IPS-11a (cell line): Measurements from ENCODE around the gene TBX15.

Source experiments
- H3K4me3 ChIP-seq: one replicate; pipeline ENCODE4 v1.5.1; 2013; ENCODE audit warnings: low read depth, low read length, control low read depth

TBX15 gene

GRCh38 chr1:118988186-118989005 is at the start of gene TBX15:
Gene TBX15 (minus strand): TSS chr1:118988343. CDS start chr1:118987795, 548 bp downstream.
- peak within 1 kb of the TSS; percentile 20 for H3K4me3 ChIP-seq

- no peak overlapping the region for H3K4me3 ChIP-seq
These were observed 46.2 kb upstream of the TBX15 start for GRCh38 chr1:119034359-119034758.

- H3K4me3 ChIP-seq: no peak overlapping the region
These were observed 44.8 kb upstream of the TBX15 start for GRCh38 chr1:119032986-119033385.

GRCh38 chr1:119027759-119028158 is 39.6 kb upstream of the TBX15 start:
- H3K4me3 ChIP-seq: no peak overlapping the region

- no peak overlapping the region for H3K4me3 ChIP-seq
These were observed 38.8 kb upstream of the TBX15 start for GRCh38 chr1:119026956-119027355.

- no peak overlapping the region for H3K4me3 ChIP-seq
These were observed 27.4 kb upstream of the TBX15 start for GRCh38 chr1:119015547-119015946.

GRCh38 chr1:119012383-119012782 is 24.2 kb upstream of the TBX15 start:
- no peak overlapping the region for H3K4me3 ChIP-seq

GRCh38 chr1:119011706-119012105 is 23.6 kb upstream of the TBX15 start:
- no peak overlapping the region for H3K4me3 ChIP-seq

- H3K4me3 ChIP-seq: no peak overlapping the region
These were observed 23.0 kb upstream of the TBX15 start for GRCh38 chr1:119011116-119011515.

GRCh38 chr1:119010201-119010600 is 22.1 kb upstream of the TBX15 start:
- H3K4me3 ChIP-seq: no peak overlapping the region

- H3K4me3 ChIP-seq: no peak overlapping the region
These were observed 21.1 kb upstream of the TBX15 start for GRCh38 chr1:119009312-119009655.

GRCh38 chr1:119008483-119009311 is 20.6 kb upstream of the TBX15 start:
- no peak overlapping the region for H3K4me3 ChIP-seq

- peak overlapping the region; percentile 4 for H3K4me3 ChIP-seq
These were observed 19.7 kb upstream of the TBX15 start for GRCh38 chr1:119007670-119008482.

- no peak overlapping the region for H3K4me3 ChIP-seq
These were observed 19.2 kb upstream of the TBX15 start for GRCh38 chr1:119007339-119007669.

GRCh38 chr1:119006406-119007279 is 18.5 kb upstream of the TBX15 start:
- H3K4me3 ChIP-seq: no peak overlapping the region

- H3K4me3 ChIP-seq: no peak overlapping the region
These were observed 17.7 kb upstream of the TBX15 start for GRCh38 chr1:119005724-119006405.

- no peak overlapping the region for H3K4me3 ChIP-seq
These were observed 16.6 kb upstream of the TBX15 start for GRCh38 chr1:119004781-119005180.

- H3K4me3 ChIP-seq: no peak overlapping the region
These were observed 16.0 kb upstream of the TBX15 start for GRCh38 chr1:119004129-119004527.

GRCh38 chr1:119003413-119004128 is 15.4 kb upstream of the TBX15 start:
- no peak overlapping the region for H3K4me3 ChIP-seq
